Stimulated activated CD8-positive, alpha-beta memory T cell treated with anti-CD3 and anti-CD28 coated beads, Interleukin-7, amount 100 ng/mL, for 48 hours (primary cell): ENCODE measurements around the gene NEDD8.

Experiments
- DNase-seq, 2 donors: peaks; one replicate each; pipeline ENCODE4 v3.0.0-alpha.2; 2020; ENCODE audit warnings: low read depth in 1 of 2; ENCODE audit errors: extremely low read depth in 1 of 2

Gene NEDD8

GRCh38 chr14:24232121-24232644 lies at the start of gene NEDD8:
Gene NEDD8, minus strand, starts transcription at chr14:24232367. Its CDS starts 100 bp downstream, at chr14:24232267.
- peak; percentile 78 to 92 for DNase-seq

- DNase-seq: no peak
Observed at GRCh38 chr14:24281636-24282035, 49.5 kb upstream of the NEDD8 start.

GRCh38 chr14:24280797-24281460 lies 48.8 kb upstream of the NEDD8 start:
- DNase-seq: no peak

- DNase-seq: peak; percentile 20 to 57
Observed at GRCh38 chr14:24279301-24280186, 47.4 kb upstream of the NEDD8 start.

DNA sequence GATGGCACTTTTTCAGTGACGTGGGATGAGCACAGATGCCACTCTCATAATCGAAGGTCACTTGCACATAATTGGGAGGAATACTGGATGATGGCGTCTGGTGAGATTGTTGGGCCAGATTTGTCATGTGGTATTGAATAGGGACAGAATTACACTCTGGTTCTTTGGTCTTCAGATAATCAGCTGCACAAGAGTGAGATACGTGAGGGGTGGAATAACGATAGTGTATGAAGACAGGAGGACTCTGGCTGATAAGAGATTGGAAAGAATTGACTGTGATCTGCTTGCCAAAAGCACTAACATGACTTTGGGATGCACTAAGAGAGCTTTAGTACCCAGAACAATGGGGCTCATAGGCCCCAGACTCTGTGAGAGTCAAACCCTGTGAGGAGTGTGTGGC lies 46.3 kb upstream of the NEDD8 start:
- no peak for DNase-seq

DNA sequence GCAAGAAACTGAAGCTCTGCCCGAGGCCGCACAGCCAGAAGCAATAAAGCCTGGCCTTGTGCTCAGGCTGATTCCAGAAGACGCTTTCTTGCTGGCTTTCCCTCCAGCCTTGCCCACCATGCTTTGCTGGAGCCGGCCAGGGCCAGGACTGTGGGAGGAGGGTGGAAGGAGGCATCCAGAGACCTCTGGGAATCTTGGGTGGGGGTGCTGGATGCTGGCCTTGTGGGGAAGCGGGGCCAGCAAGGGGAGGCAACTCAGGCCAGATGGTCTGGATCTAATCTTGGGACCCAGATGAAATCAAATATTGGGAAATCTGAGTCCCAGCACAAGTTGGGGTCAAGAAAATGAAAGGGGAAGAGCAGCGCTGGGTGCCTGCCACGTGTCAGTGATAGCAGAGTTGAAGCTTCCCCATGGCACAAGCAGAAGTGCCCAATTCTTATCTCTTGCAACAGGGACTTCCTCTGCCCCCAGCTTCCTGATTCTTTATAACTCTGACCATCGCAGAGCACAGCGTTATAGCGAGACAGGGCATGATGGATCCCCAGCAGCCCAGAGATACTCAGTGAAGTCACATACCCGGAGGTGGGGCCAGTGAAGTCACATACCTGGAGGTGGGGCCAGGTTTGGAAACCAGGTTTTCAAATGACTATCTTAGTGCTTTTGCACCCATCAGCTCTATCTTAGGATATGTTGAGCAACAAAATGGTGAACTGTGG lies 45.6 kb upstream of the NEDD8 start:
- no peak for DNase-seq

- no peak for DNase-seq
Observed at GRCh38 chr14:24277071-24277470, 44.9 kb upstream of the NEDD8 start.

- peak; percentile 10 to 50 for DNase-seq
Observed at GRCh38 chr14:24274101-24274543, 42.0 kb upstream of the NEDD8 start.

DNA sequence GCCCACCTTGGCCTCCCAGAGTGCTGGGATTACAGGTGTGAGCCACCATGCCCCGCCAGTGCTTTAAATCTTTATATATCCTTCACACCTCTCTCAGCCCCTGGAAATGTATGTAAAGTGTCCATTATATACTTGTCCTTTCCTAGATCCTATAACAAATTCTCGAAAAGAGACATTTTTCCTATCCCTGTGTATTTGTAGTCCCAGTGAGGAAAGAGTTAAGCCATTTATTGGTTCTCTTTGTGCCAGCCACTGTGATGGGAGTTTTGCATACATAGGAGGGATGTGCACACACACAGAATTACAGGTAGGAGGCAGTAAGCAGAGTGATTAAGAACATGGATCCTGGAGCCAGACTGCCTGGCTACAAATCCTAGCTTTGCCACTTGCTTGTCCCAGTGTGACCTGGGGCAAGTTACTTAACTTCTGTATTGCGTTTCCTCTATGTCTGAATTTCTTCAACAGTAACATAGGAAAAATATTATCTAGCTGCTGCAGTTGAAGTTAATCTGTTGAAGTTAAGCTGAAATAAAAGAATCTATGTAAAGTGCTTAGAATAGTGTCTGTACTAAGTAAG lies 41.3 kb upstream of the NEDD8 start:
- DNase-seq: no peak

GRCh38 chr14:24272467-24272866 lies 40.3 kb upstream of the NEDD8 start:
- no peak for DNase-seq

DNA sequence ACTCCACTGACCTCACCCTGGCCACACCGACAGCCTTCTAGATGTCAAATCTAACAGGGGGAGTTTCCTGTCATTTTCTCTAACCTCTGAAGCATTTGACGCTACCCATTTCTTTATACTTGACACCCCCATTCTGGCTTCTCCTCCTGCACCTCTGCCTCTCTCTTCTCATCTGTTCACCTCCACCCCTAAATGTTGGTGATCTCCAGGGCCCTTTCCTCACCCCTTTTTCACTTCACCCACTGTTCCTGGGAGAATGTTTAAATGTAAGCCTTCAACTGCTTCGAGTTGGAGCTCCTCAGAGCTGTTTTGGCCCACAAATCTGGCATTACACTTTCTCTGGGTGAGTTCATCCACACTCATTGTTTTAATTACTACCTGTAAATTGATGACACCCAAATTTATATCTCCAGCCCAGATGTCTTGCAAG lies 39.7 kb upstream of the NEDD8 start:
- DNase-seq: peak in 1 of 2 donors; percentile 28

DNA sequence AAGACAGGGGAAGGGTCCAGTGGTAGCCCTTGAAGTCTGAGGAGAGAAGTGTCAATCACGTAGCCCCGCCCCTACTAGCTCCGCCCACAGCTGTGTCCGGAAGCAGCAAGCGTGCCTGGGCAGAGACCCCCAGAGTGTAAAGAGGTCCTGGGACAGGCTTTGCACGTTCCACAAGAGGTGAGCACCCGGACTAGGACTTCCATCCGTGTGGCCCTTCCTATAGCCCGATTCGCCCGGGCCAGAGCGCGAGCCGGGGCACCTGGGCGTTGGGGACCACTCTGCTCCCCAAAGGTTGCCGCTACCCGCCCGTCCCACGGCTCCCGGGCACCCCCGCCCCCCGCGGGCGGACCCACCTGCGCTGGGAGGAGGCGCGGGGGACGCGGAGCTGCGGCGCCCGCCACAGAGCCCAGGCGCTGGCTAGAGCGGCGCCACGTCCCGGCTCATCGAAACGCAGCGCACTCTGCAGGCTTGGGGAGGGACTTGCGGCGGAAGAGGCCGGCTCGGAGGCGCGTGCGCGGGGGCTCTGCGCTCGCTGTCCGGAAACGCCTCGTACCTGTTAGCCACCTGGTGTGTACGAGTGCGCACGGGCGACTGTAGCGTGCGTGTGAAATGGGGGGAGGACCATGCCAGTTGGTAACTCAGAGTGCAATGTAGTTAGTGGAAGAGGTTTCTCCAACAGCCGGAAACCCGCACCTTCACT lies 39.1 kb upstream of the NEDD8 start, which contains the start of gene RABGGTA:
RABGGTA (minus strand) TSS at position 464 of the 700 bp plus-strand sequence. CDS start 482 bp downstream, outside the sequence.
- peak; percentile 74 to 79 for DNase-seq

DNA sequence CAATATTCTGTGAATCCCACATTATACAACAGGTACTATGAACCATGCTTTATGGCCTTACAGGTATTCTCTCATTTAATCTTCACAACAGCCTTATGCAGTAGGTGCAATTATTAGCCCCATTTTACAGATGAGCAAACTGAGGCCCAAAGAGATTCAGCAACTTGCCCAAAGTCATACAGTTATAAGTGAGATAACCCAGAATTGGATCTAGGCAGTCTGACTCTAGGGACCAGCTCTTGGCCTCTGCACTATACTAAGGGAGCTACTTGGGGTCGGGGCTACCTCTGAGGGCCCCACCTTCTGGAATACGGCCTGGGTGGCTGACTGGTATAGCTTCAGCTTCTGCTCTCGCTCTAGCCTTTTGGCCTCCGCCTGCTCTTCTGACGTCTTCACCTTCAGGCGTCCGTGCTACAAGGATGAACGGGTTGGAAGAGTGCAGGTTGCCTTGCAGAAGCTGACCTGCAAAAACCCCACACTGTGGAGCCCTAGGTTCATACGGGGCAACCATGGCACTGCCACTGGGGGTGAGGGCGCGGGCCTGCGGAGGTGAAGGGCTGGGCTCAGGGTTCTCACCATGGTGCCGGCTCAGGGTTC lies 38.5 kb upstream of the NEDD8 start:
- no peak for DNase-seq

- DNase-seq: no peak
Observed at GRCh38 chr14:24269910-24270536, 37.9 kb upstream of the NEDD8 start.

- no peak for DNase-seq
Observed at GRCh38 chr14:24269368-24269767, 37.2 kb upstream of the NEDD8 start.

- no peak for DNase-seq
Observed at GRCh38 chr14:24268225-24268624, 36.1 kb upstream of the NEDD8 start.

DNA sequence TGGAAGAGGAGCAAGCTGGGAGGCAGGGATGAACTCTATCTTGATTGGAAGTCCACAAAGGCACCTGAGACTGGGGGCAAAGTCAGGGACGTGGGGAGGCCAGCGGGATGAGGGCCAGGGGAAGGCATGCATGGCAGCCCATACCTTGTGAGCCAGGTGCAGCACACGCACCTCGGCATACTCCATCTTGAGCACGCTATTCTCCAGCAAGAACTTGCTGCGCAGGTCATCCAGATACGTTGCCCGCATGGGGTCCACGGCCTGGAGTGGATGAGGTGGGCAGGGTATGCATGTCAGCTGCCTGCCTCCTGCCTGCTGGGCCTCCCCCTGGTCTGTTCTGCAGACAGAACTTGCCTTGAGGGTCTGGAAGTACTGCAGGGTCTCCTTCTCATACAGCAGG lies 35.3 kb upstream of the NEDD8 start:
- DNase-seq: no peak

DNA sequence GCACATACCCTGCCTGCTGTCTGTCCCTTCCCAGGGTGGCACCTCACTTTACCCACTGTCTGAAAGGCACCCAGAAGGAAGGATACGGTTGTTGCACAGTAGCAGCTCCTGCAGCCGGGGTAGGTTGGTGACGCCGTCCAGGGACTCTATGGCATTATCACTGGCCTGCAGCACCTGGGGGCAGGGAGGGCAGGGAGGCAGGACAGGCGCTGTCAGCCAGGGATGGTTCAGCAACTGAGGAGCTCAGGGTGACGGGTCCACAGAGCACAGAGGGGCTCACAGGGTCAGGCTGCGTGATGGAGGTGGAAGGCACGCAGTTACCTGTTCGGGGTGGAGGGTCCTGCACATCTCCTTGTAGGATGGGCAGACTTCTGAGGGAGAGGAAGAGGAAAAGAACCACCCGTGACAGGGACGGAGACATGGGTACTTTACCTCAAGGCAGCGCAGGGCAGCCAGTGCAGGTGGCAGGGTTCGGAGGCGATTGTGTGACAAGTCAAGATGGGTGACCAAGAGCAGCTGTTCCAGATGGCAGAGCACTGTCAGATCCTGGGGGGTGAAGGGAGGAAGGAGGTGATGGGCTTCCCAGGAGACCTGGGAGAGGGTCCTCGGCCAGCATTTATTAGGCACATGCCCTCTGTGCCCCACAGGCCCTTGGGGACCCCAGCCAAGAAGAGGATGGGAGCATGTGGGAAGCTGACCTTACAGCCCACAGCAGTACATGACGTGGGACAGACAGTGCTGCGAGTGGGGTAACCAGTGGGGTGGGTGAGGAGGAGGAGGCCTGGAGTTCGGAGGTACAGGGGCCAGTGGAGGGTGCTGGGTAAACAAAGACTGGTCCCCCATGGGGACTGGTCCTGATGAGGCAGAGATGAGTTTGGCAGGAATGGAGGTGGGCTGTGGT lies 34.4 kb upstream of the NEDD8 start:
- no peak for DNase-seq
